ENCODE data around the gene ZC3H15.

DNA sequence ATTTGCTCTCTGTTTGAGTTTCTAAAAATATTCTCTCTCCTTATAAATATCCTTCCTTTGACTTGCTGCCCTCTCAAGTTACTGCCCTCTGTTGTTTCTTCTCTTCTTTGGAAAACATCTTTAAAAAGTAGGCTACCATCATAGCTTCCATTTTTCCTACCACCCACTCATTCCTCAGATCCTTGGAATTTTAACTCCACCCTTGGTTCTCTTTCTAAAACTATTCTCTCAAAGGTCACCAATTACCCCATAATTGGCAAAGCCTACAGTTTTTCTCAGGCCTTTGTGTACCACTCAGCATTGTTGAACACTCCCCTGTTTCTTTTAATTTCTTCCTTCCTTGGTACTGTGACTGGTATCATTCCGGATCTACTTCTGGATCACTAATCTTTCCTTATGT, 60.8 kb downstream of the ZC3H15 start:
- no peak for TF ChIP-seq GATA3 (IDR thresholded peaks at IDR 0.05; ENCODE audit: low read depth, low read length)
- TF ChIP-seq GATA2 (IDR thresholded peaks at IDR 0.05; ENCODE audit: low read depth, low read length) = no peak
